ENCODE measurements around the gene ZNF750.

DNA sequence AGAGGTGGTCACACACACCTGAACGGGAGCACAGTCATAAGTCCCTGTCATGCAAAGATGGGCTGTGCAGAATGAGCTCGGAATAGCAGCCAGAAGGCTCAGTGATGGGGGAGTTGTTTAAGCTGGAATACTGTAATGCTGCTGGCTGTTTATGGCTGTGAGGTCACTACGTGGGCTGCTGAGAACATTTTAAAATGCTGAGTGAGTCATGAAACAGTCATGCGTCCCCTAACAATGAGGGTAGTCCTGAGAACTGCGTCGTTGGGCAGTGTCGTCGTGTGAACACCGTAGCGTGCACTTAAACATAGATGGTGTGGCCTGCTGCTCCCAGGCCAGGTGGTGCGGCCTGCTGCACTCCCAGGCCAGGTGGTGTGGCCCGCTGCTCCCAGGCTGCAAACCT is 48.3 kb downstream of the ZNF750 start:
- TF ChIP-seq, protein P1, sequence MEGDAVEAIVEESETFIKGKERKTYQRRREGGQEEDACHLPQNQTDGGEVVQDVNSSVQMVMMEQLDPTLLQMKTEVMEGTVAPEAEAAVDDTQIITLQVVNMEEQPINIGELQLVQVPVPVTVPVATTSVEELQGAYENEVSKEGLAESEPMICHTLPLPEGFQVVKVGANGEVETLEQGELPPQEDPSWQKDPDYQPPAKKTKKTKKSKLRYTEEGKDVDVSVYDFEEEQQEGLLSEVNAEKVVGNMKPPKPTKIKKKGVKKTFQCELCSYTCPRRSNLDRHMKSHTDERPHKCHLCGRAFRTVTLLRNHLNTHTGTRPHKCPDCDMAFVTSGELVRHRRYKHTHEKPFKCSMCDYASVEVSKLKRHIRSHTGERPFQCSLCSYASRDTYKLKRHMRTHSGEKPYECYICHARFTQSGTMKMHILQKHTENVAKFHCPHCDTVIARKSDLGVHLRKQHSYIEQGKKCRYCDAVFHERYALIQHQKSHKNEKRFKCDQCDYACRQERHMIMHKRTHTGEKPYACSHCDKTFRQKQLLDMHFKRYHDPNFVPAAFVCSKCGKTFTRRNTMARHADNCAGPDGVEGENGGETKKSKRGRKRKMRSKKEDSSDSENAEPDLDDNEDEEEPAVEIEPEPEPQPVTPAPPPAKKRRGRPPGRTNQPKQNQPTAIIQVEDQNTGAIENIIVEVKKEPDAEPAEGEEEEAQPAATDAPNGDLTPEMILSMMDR (conservative IDR thresholded peaks at IDR 0.05), result no peak
- no peak for TF ChIP-seq EZH2 (IDR thresholded peaks at IDR 0.05; ENCODE audit: low read depth)
